ENCODE data around the gene R3HDM2.
A peak's percentile ranks its signal among the peaks of the same experiment; 100 is the strongest.

Gene R3HDM2

GRCh38 chr12:57430931-57431566 is at the start of gene R3HDM2:
R3HDM2 (minus strand) TSS chr12:57431043; CDS start chr12:57310428, 120,615 bp downstream.
- H3K4me3 ChIP-seq (ENCODE audit: low read depth, low read length) = peak within 1 kb of the TSS; percentile 96
- no peak for TF ChIP-seq CTCF (IDR thresholded peaks at IDR 0.05; ENCODE audit: insufficient read depth, low read depth, low read length, missing control alignments)
- peak; percentile 98 for DNase-seq (ENCODE audit: low read depth)

GRCh38 chr12:57479376-57480115 is 48.7 kb upstream of the R3HDM2 start, which contains the start of gene ARHGAP9:
ARHGAP9 (minus strand) TSS chr12:57479866; CDS start chr12:57479406, 460 bp downstream.
- DNase-seq (ENCODE audit: low read depth) = peak; percentile 84
- no peak for TF ChIP-seq CTCF (IDR thresholded peaks at IDR 0.05; ENCODE audit: insufficient read depth, low read depth, low read length, missing control alignments)
- H3K4me3 ChIP-seq (ENCODE audit: low read depth, low read length) = peak within 1 kb of the TSS; percentile 69

- DNase-seq (ENCODE audit: low read depth) = peak; percentile 60
Measured at GRCh38 chr12:57479043-57479375, 48.2 kb upstream of the R3HDM2 start.

GRCh38 chr12:57477710-57478681 is 47.2 kb upstream of the R3HDM2 start:
- H3K4me3 ChIP-seq (ENCODE audit: low read depth, low read length) = peak overlapping the region; percentile 69
- no peak for TF ChIP-seq CTCF (IDR thresholded peaks at IDR 0.05; ENCODE audit: insufficient read depth, low read depth, low read length, missing control alignments)
- DNase-seq (ENCODE audit: low read depth) = peak; percentile 66

More at GRCh38 chr12:57479043-57479375, 48.2 kb upstream of the R3HDM2 start:
- no peak for TF ChIP-seq CTCF (IDR thresholded peaks at IDR 0.05; ENCODE audit: insufficient read depth, low read depth, low read length, missing control alignments)
- H3K4me3 ChIP-seq (ENCODE audit: low read depth, low read length) = peak overlapping the region; percentile 69

GRCh38 chr12:57476993-57477709 is 46.3 kb upstream of the R3HDM2 start:
- TF ChIP-seq CTCF (IDR thresholded peaks at IDR 0.05; ENCODE audit: insufficient read depth, low read depth, low read length, missing control alignments) = no peak
- no peak for DNase-seq (ENCODE audit: low read depth)
- H3K4me3 ChIP-seq (ENCODE audit: low read depth, low read length) = peak overlapping the region; percentile 69

All from GM12865 (cell line).